Right lobe of liver (tissue), 4 donors: ENCODE data around the gene RERE.

Experiments used
- CTCF ChIP-seq, 4 donors: fragments of 200-600 bp in 3 of 4; fragments of 450-650 bp in 1 of 4; IDR thresholded peaks; one replicate each; pipeline versions ENCODE4 v1.5.1 to v1.8.0; 2016 to 2022; ENCODE audit warnings: antibody characterized with exemption in 4 of 4, mild to moderate bottlenecking in 2 of 4
- POLR2A ChIP-seq: fragments of 450-650 bp; IDR thresholded peaks from one replicate; pipeline ENCODE4 v1.6.1; 2017; ENCODE audit warnings: antibody characterized with exemption, mild to moderate bottlenecking
- donor health status: DM: no; HTN: no; CAD: no.
- donor health status: DM: no; HTN: no; CAD: no.
- donor health status: DM: no; HTN: yes; CAD: no.

- TF ChIP-seq CTCF (IDR thresholded peaks at IDR 0.05) (no peak), POLR2A (no peak)
Measured at GRCh38 chr1:8338526-8339202, 478.8 kb downstream of the RERE start.
